HEK293 (cell line): ENCODE data around the gene MACO1.

Source experiments
- CTCF ChIA-PET: fragments of 350-600 bp; formaldehyde crosslinking; extraction: SDS; loops from one replicate; lab custom pipeline; 2021; ENCODE audit warnings: antibody characterized with exemption; lab: Yijun Ruan, JAX
- POLR2A ChIA-PET: fragments of 300-600 bp; formaldehyde crosslinking; extraction: SDS; loops from one replicate; lab custom pipeline; 2020; ENCODE audit warnings: antibody characterized with exemption, inconsistent platforms; lab: Yijun Ruan, JAX
- H3K27ac ChIP-seq: fragments of 200-500 bp; sonication (Bioruptor generic); 2 replicates; pipeline ENCODE4 v1.5.1; 2014; ENCODE audit warnings: low read depth, low read length, control low read depth, inconsistent platforms; ENCODE audit errors: extremely low read depth
- H3K36me3 ChIP-seq, 2 experiments: fragments of 200-500 bp in 1 of 2; sonication (Bioruptor generic) in 1 of 2; 1 replicate in 1 of 2; 2 replicates in 1 of 2; pipeline ENCODE4 v1.5.1; 2014 to 2017; ENCODE audit warnings: inconsistent platforms in 2 of 2, low read length in 2 of 2; ENCODE audit not compliant: control insufficient read depth in 2 of 2, insufficient read depth in 1 of 2
- H3K4me1 ChIP-seq: fragments of 200-500 bp; sonication (Bioruptor generic); 2 replicates; pipeline ENCODE4 v1.5.1; 2014; ENCODE audit warnings: mild to moderate bottlenecking, low read length, inconsistent platforms; ENCODE audit not compliant: control insufficient read depth, insufficient read depth
- H3K4me3 ChIP-seq: 2 replicates; pipeline ENCODE4 v1.5.1; 2011; ENCODE audit warnings: low read depth, mild to moderate bottlenecking, control low read depth, low read length, moderate library complexity
- H3K9me3 ChIP-seq: fragments of 200-500 bp; sonication (Bioruptor generic); 2 replicates; pipeline ENCODE4 v1.5.1; 2014; ENCODE audit warnings: low read depth, low read length, inconsistent platforms; ENCODE audit not compliant: control insufficient read depth, insufficient read depth
- GLIS1 ChIP-seq: fragments of 450-650 bp; formaldehyde crosslinking; IDR thresholded peaks from 2 replicates; pipeline ENCODE4 v1.5.1; 2016; ENCODE audit warnings: missing biosample characterization, missing genetic modification characterization
- GLIS2 ChIP-seq: fragments of 450-650 bp; formaldehyde crosslinking; IDR thresholded peaks from 2 replicates; pipeline ENCODE4 v1.5.1; 2016; ENCODE audit warnings: missing biosample characterization, missing genetic modification characterization
- HOXD13 ChIP-seq: sonication (generic); formaldehyde crosslinking; IDR thresholded peaks from 2 replicates; pipeline ENCODE4 v1.8.0; 2022; ENCODE audit warnings: missing genetic modification reagents, borderline replicate concordance
- KLF17 ChIP-seq: fragments of 450-650 bp; formaldehyde crosslinking; IDR thresholded peaks from 2 replicates; pipeline ENCODE4 v1.5.1; 2016; ENCODE audit warnings: missing biosample characterization, missing genetic modification characterization
- REPIN1 ChIP-seq: fragments of 450-650 bp; formaldehyde crosslinking; IDR thresholded peaks from 2 replicates; pipeline ENCODE4 v1.5.1; 2017; ENCODE audit warnings: missing biosample characterization, missing genetic modification characterization, low read depth
- TRIM28 ChIP-seq: IDR thresholded peaks from 2 replicates; pipeline ENCODE4 v1.6.1; 2011; ENCODE audit warnings: low read length, control low read depth, borderline replicate concordance
- ZFP3 ChIP-seq: fragments of 450-650 bp; formaldehyde crosslinking; IDR thresholded peaks from 2 replicates; pipeline ENCODE4 v1.5.1; 2016; ENCODE audit warnings: low read depth, missing biosample characterization, missing genetic modification characterization
- ZIC2 ChIP-seq: fragments of 450-650 bp; formaldehyde crosslinking; IDR thresholded peaks from 2 replicates; pipeline ENCODE4 v1.5.1; 2016; ENCODE audit warnings: missing biosample characterization, missing genetic modification characterization
- ZNF138 ChIP-seq: fragments of 450-650 bp; formaldehyde crosslinking; IDR thresholded peaks from 2 replicates; pipeline ENCODE4 v1.5.1; 2016; ENCODE audit warnings: missing biosample characterization, missing genetic modification characterization, borderline replicate concordance
- ZNF175 ChIP-seq: fragments of 450-650 bp; formaldehyde crosslinking; IDR thresholded peaks from 2 replicates; pipeline ENCODE4 v1.5.1; 2016; ENCODE audit warnings: missing biosample characterization, missing genetic modification characterization
- ZNF19 ChIP-seq: fragments of 450-650 bp; formaldehyde crosslinking; IDR thresholded peaks from 2 replicates; pipeline ENCODE4; 2016; ENCODE audit warnings: missing biosample characterization, missing genetic modification characterization, low read depth
- ZNF302 ChIP-seq: fragments of 450-650 bp; formaldehyde crosslinking; IDR thresholded peaks from 2 replicates; pipeline ENCODE4 v1.5.1; 2016; ENCODE audit warnings: missing biosample characterization, missing genetic modification characterization, low read depth
- ZNF341 ChIP-seq: fragments of 450-650 bp; formaldehyde crosslinking; IDR thresholded peaks from 2 replicates; pipeline ENCODE4; 2016; ENCODE audit warnings: low read depth, missing biosample characterization, missing genetic modification characterization
- ZNF391 ChIP-seq: fragments of 450-650 bp; formaldehyde crosslinking; IDR thresholded peaks from 2 replicates; pipeline ENCODE4 v1.5.1; 2016; ENCODE audit warnings: low read depth, missing biosample characterization, missing genetic modification characterization, borderline replicate concordance
- ZNF521 ChIP-seq: fragments of 450-650 bp; formaldehyde crosslinking; IDR thresholded peaks from 2 replicates; pipeline ENCODE4 v1.5.1; 2017; ENCODE audit warnings: missing biosample characterization, mild to moderate bottlenecking, missing genetic modification characterization
- ZNF530 ChIP-seq: fragments of 450-650 bp; formaldehyde crosslinking; IDR thresholded peaks from 2 replicates; pipeline ENCODE4 v1.5.1; 2016; ENCODE audit warnings: low read depth, missing biosample characterization, missing genetic modification characterization
- ZNF621 ChIP-seq: fragments of 450-650 bp; formaldehyde crosslinking; IDR thresholded peaks from 2 replicates; pipeline ENCODE4 v1.5.1; 2017; ENCODE audit warnings: missing biosample characterization, missing genetic modification characterization
- ZNF776 ChIP-seq: fragments of 450-650 bp; formaldehyde crosslinking; IDR thresholded peaks from 2 replicates; pipeline ENCODE4 v1.5.0; 2017; ENCODE audit warnings: missing biosample characterization, missing genetic modification characterization, borderline replicate concordance
- ZSCAN23 ChIP-seq: fragments of 450-650 bp; formaldehyde crosslinking; IDR thresholded peaks from 2 replicates; pipeline ENCODE4 v1.5.1; 2016; ENCODE audit warnings: missing biosample characterization, missing genetic modification characterization

Gene MACO1

GRCh38 chr1:25528881-25529517 is 98.3 kb downstream of the MACO1 start:
- TF ChIP-seq ZNF776 (tag by site-specific recombination) (peak; percentile 41; the same call in 1 of the 2 replicates), ZNF521 (tag by site-specific recombination) (peak; percentile 66; the same call in 1 of the 2 replicates), ZNF302 (no peak)
- ChIA-PET POLR2A (no interaction called here), CTCF (interaction anchor here (0.6 to 1.2 kb wide), 4 partner anchors 8 to 470 kb away, joined by 3 to 4 read pairs (median 3); no protein-coding TSS in a partner anchor)

GRCh38 chr1:25529518-25530185 is 99.0 kb downstream of the MACO1 start:
- Histone ChIP-seq H3K4me3 (no peak overlapping the region), H3K4me1 (no peaks in the 10 kb centered on the region), H3K27ac (no peak overlapping the region), H3K36me3 (no peaks in the 10 kb centered on the region), H3K9me3 (no peaks in the 10 kb centered on the region)
- TF ChIP-seq REPIN1 (tag by site-specific recombination) (no peak), ZIC2 (tag by site-specific recombination) (peak; percentile 80)
- POLR2A ChIA-PET: no interaction called here
- CTCF ChIA-PET: no interaction called here

More at GRCh38 chr1:25528881-25529517, 98.3 kb downstream of the MACO1 start:
- H3K36me3 ChIP-seq: no peaks in the 10 kb centered on the region
- no peaks in the 10 kb centered on the region for H3K9me3 ChIP-seq
- no peak overlapping the region for H3K27ac ChIP-seq
- H3K4me3 ChIP-seq: no peak overlapping the region
- no peaks in the 10 kb centered on the region for H3K4me1 ChIP-seq

- ChIA-PET POLR2A (no interaction called here), CTCF (no interaction called here)
- Histone ChIP-seq H3K4me3 (no peak overlapping the region), H3K27ac (no peak overlapping the region), H3K9me3 (no peaks in the 10 kb centered on the region), H3K4me1 (no peaks in the 10 kb centered on the region), H3K36me3 (no peaks in the 10 kb centered on the region)
- TF ChIP-seq ZFP3 (no peak), GLIS1 (peak; percentile 20; the same call in 1 of the 2 replicates), GLIS2 (tag by site-specific recombination) (no peak), ZNF341 (tag by site-specific recombination) (peak; percentile 97)
Measured at GRCh38 chr1:25530186-25531081, 99.7 kb downstream of the MACO1 start.

- no peaks in the 10 kb centered on the region for H3K36me3 ChIP-seq
- TF ChIP-seq ZNF621: no peak
- TF ChIP-seq KLF17 (tag by site-specific recombination): peak; percentile 54; the same call in 1 of the 2 replicates
- POLR2A ChIA-PET: no interaction called here
- H3K27ac ChIP-seq: no peak overlapping the region
- H3K4me1 ChIP-seq: no peaks in the 10 kb centered on the region
- no peaks in the 10 kb centered on the region for H3K9me3 ChIP-seq
- CTCF ChIA-PET: no interaction called here
- H3K4me3 ChIP-seq: no peak overlapping the region
Measured at GRCh38 chr1:25531082-25531461, 100.4 kb downstream of the MACO1 start.

- H3K4me3 ChIP-seq: no peak overlapping the region
- no peaks in the 10 kb centered on the region for H3K4me1 ChIP-seq
- POLR2A ChIA-PET: no interaction called here
- H3K9me3 ChIP-seq: no peaks in the 10 kb centered on the region
- CTCF ChIA-PET: interaction anchor here (0.6 to 0.8 kb wide), 2 partner anchors 12 to 46 kb away, joined by 3 to 4 read pairs; no protein-coding TSS in a partner anchor
- H3K36me3 ChIP-seq: no peaks in the 10 kb centered on the region
- no peak overlapping the region for H3K27ac ChIP-seq
- TF ChIP-seq ZNF391 (tag by site-specific recombination): no peak
- TF ChIP-seq ZNF530 (tag by site-specific recombination): no peak
- TF ChIP-seq ZNF521 (tag by site-specific recombination): no peak
- TF ChIP-seq ZSCAN23 (tag by site-specific recombination): no peak
- TF ChIP-seq REPIN1 (tag by site-specific recombination): no peak
- no peak for TF ChIP-seq ZNF19 (tag by site-specific recombination)
- TF ChIP-seq ZNF138 (tag by site-specific recombination): no peak
- TF ChIP-seq ZNF175: no peak
- TF ChIP-seq TRIM28: no peak
- no peak for TF ChIP-seq HOXD13
Measured at GRCh38 chr1:25532970-25533369, 102.3 kb downstream of the MACO1 start.
